Calu3 (cell line): ENCODE results near the gene CAPN2. TPM values are rescaled to one million over a fixed set of nuclear protein-coding genes. Genes with fewer than 3 reads are reported as not detected.
"Not testable (repeated sequence)": the region's sequence is repeated elsewhere in the genome, so short reads cannot be mapped to it uniquely, and the experiment has no call there.

Experiments used
- BruUV-seq: library from RNA; stranded (reverse); fragments of 400-500 nt; replicated peaks from 2 replicates; lab custom pipeline; 2021; lab: Mats Ljungman, UMichigan
- CTCF ChIA-PET: fragments of 300-600 bp; sonication (Branson Sonifier 250); formaldehyde crosslinking; loops from one replicate; lab custom pipeline; 2022; ENCODE audit warnings: antibody characterized with exemption; lab: Charles Lee
- DNase-seq: peaks from one replicate; pipeline ENCODE4 v3.0.0; 2022
- H3K27ac Mint-ChIP-seq: one replicate; pipeline ENCODE4 v1.8.0; 2022; ENCODE audit warnings: mixed read lengths; ENCODE audit not compliant: unreplicated experiment
- H3K27me3 Mint-ChIP-seq: one replicate; pipeline ENCODE4 v1.8.0; 2022; ENCODE audit warnings: mixed read lengths; ENCODE audit not compliant: unreplicated experiment
- H3K36me3 Mint-ChIP-seq: one replicate; pipeline ENCODE4 v1.8.0; 2022; ENCODE audit warnings: mild to moderate bottlenecking, moderate library complexity, mixed read lengths; ENCODE audit not compliant: insufficient read depth, unreplicated experiment
- H3K4me1 Mint-ChIP-seq: one replicate; pipeline ENCODE4 v1.8.0; 2022; ENCODE audit warnings: mild to moderate bottlenecking, low read depth, mixed read lengths; ENCODE audit not compliant: unreplicated experiment
- H3K4me3 Mint-ChIP-seq: one replicate; pipeline ENCODE4 v1.8.0; 2022; ENCODE audit warnings: mild to moderate bottlenecking, low read depth, moderate library complexity, mixed read lengths; ENCODE audit not compliant: unreplicated experiment
- H3K9me3 Mint-ChIP-seq: one replicate; pipeline ENCODE4 v1.8.0; 2022; ENCODE audit warnings: low read depth, mixed read lengths; ENCODE audit not compliant: unreplicated experiment
- intact Hi-C: fragments of 100-400 bp; cut with micrococcal nuclease; formaldehyde crosslinking; loops from one replicate; pipeline ENCODE4 v1.10.0; 2022; ENCODE audit not compliant: unreplicated experiment
- total RNA-seq: library from RNA; stranded (reverse); gene quantifications from 2 replicates; pipeline ENCODE4 v1.2.3, GENCODE V29; 2022
- TF ChIP-seq, protein P1 (sequence below): fragments of 200-600 bp; IDR thresholded peaks from one replicate; pipeline ENCODE4 v1.8.0; 2022; ENCODE audit warnings: antibody characterized with exemption; ENCODE audit not compliant: unreplicated experiment

CAPN2 gene
- total RNA-seq, 1 experiment from 2014 or later: 266 TPM

DNA sequence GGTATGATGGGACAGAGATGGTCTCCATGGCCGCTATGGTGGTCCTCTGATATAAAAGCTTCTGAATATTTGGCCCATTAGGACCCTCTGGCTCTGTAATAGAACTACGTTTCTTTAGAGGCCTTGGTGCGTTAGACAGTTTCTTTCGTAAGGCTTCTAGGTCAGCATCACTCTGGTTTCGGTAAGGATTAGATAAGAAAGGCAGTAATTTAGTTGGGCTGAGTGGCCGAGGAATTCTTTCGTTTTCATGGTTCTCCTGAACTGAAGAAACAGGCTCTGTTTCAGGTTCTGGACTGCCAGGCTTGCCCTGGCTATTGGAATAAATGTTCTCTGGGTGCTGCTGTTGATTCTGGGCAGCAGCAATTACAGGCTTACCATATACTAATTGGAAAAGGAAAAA lies 83.9 kb downstream of the CAPN2 start:
- Mint-ChIP-seq H3K4me3 (no peak overlapping the region), H3K27me3 (no peaks in the 10 kb centered on the region), H3K36me3 (peaks cover 41% of the 10 kb centered on the region), H3K9me3 (no peaks in the 10 kb centered on the region), H3K27ac (no peak overlapping the region), H3K4me1 (peaks cover 26% of the 10 kb centered on the region)
- intact Hi-C loops: no loop called here
- no TSS peak for BruUV-seq
- CTCF ChIA-PET: interaction anchor here (0.9 kb wide), 1 partner anchor 95 kb away, joined by 3 read pairs; no protein-coding TSS in a partner anchor
- TF ChIP-seq, protein P1, sequence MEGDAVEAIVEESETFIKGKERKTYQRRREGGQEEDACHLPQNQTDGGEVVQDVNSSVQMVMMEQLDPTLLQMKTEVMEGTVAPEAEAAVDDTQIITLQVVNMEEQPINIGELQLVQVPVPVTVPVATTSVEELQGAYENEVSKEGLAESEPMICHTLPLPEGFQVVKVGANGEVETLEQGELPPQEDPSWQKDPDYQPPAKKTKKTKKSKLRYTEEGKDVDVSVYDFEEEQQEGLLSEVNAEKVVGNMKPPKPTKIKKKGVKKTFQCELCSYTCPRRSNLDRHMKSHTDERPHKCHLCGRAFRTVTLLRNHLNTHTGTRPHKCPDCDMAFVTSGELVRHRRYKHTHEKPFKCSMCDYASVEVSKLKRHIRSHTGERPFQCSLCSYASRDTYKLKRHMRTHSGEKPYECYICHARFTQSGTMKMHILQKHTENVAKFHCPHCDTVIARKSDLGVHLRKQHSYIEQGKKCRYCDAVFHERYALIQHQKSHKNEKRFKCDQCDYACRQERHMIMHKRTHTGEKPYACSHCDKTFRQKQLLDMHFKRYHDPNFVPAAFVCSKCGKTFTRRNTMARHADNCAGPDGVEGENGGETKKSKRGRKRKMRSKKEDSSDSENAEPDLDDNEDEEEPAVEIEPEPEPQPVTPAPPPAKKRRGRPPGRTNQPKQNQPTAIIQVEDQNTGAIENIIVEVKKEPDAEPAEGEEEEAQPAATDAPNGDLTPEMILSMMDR: no peak
- DNase-seq: no peak

DNA sequence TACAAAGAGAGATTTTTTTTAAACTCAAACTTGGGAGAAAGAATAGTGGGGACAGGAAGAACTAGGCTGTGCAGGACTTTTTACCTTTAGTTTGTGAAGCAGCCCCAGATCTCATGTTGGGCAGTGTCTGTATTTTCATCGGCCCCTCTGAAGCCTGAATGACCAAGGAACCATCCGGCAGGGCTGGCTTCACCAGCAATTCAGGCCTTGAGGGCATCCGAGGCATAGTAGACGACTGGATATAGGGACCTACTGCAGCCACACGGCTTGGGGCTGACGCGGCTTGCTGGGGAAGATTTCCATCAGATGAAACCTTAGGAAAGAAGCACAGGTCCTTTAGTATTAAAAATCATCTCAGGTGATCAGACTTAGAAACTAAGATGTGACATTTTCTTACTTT lies 89.7 kb downstream of the CAPN2 start:
- no peak overlapping the region for H3K27ac Mint-ChIP-seq
- no peak overlapping the region for H3K4me3 Mint-ChIP-seq
- intact Hi-C loops: no loop called here
- TF ChIP-seq, protein P1: no peak
- no TSS peak for BruUV-seq
- H3K4me1 Mint-ChIP-seq: no peaks in the 10 kb centered on the region
- no peaks in the 10 kb centered on the region for H3K9me3 Mint-ChIP-seq
- DNase-seq: no peak
- peaks cover 66% of the 10 kb centered on the region for H3K36me3 Mint-ChIP-seq
- CTCF ChIA-PET: no interaction called here
- H3K27me3 Mint-ChIP-seq: no peaks in the 10 kb centered on the region

DNA sequence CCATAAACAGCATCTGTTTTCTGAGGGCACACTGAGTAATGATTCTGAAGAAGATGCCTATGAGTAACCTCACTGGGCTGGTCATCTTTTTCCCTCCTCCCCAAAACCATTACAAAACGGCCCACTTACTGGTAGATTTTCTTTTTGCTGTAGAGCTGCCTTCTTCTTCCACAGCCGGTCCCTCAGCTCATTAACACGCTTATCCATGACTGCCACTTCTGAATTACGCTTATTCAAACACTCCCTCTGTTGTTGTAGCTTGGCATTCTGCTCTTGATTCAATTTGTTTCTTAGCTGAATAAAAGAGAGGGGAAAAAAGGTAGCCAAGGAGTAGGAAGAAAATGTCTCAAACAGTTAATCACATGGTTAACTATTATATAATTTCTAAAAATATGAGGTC lies 90.3 kb downstream of the CAPN2 start:
- CTCF ChIA-PET: no interaction called here
- no peak for DNase-seq
- Mint-ChIP-seq H3K36me3 (peaks cover 70% of the 10 kb centered on the region), H3K4me3 (no peak overlapping the region), H3K4me1 (no peaks in the 10 kb centered on the region), H3K9me3 (peaks cover 2% of the 10 kb centered on the region), H3K27me3 (no peaks in the 10 kb centered on the region), H3K27ac (no peak overlapping the region)
- BruUV-seq: no TSS peak
- TF ChIP-seq, protein P1: no peak
- intact Hi-C loops: no loop called here

DNA sequence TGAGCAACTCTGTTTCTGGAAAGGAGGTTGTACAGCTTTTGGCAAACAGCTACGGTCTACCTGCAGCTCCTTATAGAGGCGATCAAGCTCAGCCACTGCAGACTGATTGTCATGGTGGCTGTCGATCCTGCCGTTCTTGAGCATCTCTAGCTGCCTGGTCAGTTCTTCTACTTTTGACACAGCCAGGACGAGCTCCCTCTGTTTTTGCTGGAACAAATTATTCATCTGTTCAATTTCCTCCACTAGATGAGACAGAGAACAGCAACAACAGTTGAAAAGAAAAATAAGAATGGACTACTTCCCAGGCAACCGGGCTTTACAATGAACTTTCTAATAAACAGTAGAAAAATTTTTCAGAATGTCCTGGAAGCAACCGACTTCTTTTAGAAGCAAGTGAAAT lies 90.9 kb downstream of the CAPN2 start:
- Mint-ChIP-seq H3K4me3 (no peak overlapping the region), H3K36me3 (peaks cover 64% of the 10 kb centered on the region), H3K27ac (no peak overlapping the region), H3K27me3 (no peaks in the 10 kb centered on the region), H3K9me3 (peaks cover 2% of the 10 kb centered on the region), H3K4me1 (no peaks in the 10 kb centered on the region)
- TF ChIP-seq, protein P1: no peak
- BruUV-seq: no TSS peak
- no peak for DNase-seq
- CTCF ChIA-PET: no interaction called here
- intact Hi-C loops: no loop called here

DNA sequence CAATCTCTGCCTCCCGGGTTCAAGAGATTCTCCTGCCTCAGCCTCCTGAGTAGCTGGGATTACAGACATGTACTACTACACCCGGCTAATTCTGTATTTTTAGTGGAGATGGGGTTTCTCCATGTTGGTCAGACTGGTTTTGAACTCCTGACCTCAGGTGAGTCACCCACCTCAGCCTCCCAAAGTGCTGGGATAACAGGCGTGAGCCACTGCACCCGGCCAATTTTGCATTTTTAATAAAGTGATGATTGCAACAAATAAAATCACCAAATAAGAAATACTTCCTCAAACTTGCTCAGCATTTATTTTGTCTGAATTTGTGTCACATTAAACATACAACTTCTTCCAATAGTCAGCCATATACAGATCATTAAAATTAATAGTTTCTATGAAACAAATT lies 97.6 kb downstream of the CAPN2 start:
- CTCF ChIA-PET, BruUV-seq, H3K4me3 Mint-ChIP-seq, H3K27me3 Mint-ChIP-seq, H3K9me3 Mint-ChIP-seq: not testable (repeated sequence)
- intact Hi-C loops: loop anchor here (5.0 to 10.0 kb wide), 3 partner anchors 37 to 315 kb away; partner anchors contain the start of gene TP53BP2
- DNase-seq: peak; percentile 50
- peak overlapping the region; percentile 43 for H3K27ac Mint-ChIP-seq
- peaks cover 14% of the 10 kb centered on the region for H3K4me1 Mint-ChIP-seq
- peaks cover 46% of the 10 kb centered on the region for H3K36me3 Mint-ChIP-seq
